Measurements from ENCODE around the gene IDNK. TPM values are rescaled to one million over a fixed set of nuclear protein-coding genes. Genes with fewer than 3 reads are reported as not detected.

The IDNK gene
- total RNA-seq, 1 donor from 2014 or later: 2.8 TPM

GRCh38 chr9:83652433-83652832 is 29.5 kb downstream of the IDNK start:
- TF ChIP-seq, protein P1, sequence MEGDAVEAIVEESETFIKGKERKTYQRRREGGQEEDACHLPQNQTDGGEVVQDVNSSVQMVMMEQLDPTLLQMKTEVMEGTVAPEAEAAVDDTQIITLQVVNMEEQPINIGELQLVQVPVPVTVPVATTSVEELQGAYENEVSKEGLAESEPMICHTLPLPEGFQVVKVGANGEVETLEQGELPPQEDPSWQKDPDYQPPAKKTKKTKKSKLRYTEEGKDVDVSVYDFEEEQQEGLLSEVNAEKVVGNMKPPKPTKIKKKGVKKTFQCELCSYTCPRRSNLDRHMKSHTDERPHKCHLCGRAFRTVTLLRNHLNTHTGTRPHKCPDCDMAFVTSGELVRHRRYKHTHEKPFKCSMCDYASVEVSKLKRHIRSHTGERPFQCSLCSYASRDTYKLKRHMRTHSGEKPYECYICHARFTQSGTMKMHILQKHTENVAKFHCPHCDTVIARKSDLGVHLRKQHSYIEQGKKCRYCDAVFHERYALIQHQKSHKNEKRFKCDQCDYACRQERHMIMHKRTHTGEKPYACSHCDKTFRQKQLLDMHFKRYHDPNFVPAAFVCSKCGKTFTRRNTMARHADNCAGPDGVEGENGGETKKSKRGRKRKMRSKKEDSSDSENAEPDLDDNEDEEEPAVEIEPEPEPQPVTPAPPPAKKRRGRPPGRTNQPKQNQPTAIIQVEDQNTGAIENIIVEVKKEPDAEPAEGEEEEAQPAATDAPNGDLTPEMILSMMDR (IDR thresholded peaks at IDR 0.05; ENCODE audit: partially characterized antibody, unreplicated experiment): no peak
- Mint-ChIP-seq H3K9me3 (ENCODE audit: unreplicated experiment) (peaks cover 7% of the 10 kb centered on the region), H3K36me3 (ENCODE audit: unreplicated experiment) (peaks cover 23% of the 10 kb centered on the region), H3K4me1 (ENCODE audit: low read depth, unreplicated experiment) (peaks cover 7% of the 10 kb centered on the region), H3K4me3 (ENCODE audit: unreplicated experiment) (no peak overlapping the region), H3K27ac (ENCODE audit: unreplicated experiment) (no peak overlapping the region), H3K27me3 (ENCODE audit: unreplicated experiment) (peaks cover 7% of the 10 kb centered on the region)
- DNase-seq: no peak

DNA sequence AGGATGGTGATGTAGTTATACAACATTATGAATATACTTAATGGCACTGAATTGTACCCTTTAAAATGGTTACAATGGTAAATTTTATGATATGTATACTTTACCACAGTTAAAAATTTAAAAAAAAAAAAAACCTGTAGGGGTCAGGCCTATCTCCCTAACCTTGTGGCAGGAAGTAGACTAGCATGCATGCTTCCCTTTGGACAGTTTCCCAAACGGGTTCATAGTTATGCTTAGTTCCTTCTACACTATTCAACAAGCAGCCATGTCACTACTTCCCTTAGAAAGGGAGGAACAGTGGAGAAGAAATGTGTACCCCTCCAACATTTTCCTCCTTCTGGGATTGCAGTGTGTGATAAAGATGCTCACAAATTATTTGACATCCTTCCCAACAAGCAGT is 32.5 kb downstream of the IDNK start:
- TF ChIP-seq, protein P1 (IDR thresholded peaks at IDR 0.05; ENCODE audit: partially characterized antibody, unreplicated experiment): no peak
- Mint-ChIP-seq H3K36me3 (ENCODE audit: unreplicated experiment) (peaks cover 23% of the 10 kb centered on the region), H3K27me3 (ENCODE audit: unreplicated experiment) (peaks cover 2% of the 10 kb centered on the region), H3K27ac (ENCODE audit: unreplicated experiment) (no peak overlapping the region), H3K9me3 (ENCODE audit: unreplicated experiment) (peaks cover 4% of the 10 kb centered on the region), H3K4me3 (ENCODE audit: unreplicated experiment) (no peak overlapping the region), H3K4me1 (ENCODE audit: low read depth, unreplicated experiment) (no peaks in the 10 kb centered on the region)
- DNase-seq: no peak

GRCh38 chr9:83656032-83656680 is 33.2 kb downstream of the IDNK start:
- Mint-ChIP-seq H3K36me3 (ENCODE audit: unreplicated experiment) (peaks cover 23% of the 10 kb centered on the region), H3K9me3 (ENCODE audit: unreplicated experiment) (peaks cover 4% of the 10 kb centered on the region), H3K27me3 (ENCODE audit: unreplicated experiment) (no peaks in the 10 kb centered on the region), H3K4me3 (ENCODE audit: unreplicated experiment) (no peak overlapping the region), H3K27ac (ENCODE audit: unreplicated experiment) (no peak overlapping the region), H3K4me1 (ENCODE audit: low read depth, unreplicated experiment) (no peaks in the 10 kb centered on the region)
- TF ChIP-seq, protein P1 (IDR thresholded peaks at IDR 0.05; ENCODE audit: partially characterized antibody, unreplicated experiment): no peak
- DNase-seq: no peak

DNA sequence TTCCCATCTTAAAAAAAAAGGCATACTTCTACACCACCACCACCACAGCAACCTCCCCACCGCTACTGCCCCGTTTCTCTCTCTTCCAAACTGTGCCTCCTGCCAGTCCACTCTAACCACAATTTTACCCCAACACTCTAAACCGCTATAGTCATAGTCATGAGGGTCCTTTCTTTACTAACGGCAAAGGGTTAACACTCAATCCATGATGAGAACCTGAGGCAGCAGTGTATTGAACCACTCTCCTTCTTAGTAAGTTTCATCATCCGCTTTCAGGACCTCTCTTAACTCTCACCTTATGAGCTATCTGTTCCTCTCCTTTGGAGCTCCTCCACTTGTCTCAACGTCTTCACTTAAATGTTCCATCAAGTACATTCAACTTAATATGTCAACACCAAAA is 34.0 kb downstream of the IDNK start:
- Mint-ChIP-seq H3K4me3 (ENCODE audit: unreplicated experiment) (no peak overlapping the region), H3K4me1 (ENCODE audit: low read depth, unreplicated experiment) (no peaks in the 10 kb centered on the region), H3K27me3 (ENCODE audit: unreplicated experiment) (no peaks in the 10 kb centered on the region), H3K27ac (ENCODE audit: unreplicated experiment) (no peak overlapping the region), H3K9me3 (ENCODE audit: unreplicated experiment) (peaks cover 3% of the 10 kb centered on the region), H3K36me3 (ENCODE audit: unreplicated experiment) (peaks cover 18% of the 10 kb centered on the region)
- DNase-seq: no peak
- TF ChIP-seq, protein P1 (IDR thresholded peaks at IDR 0.05; ENCODE audit: partially characterized antibody, unreplicated experiment): no peak

- no peak overlapping the region for H3K4me3 Mint-ChIP-seq (ENCODE audit: unreplicated experiment)
- H3K9me3 Mint-ChIP-seq (ENCODE audit: unreplicated experiment): peaks cover 1% of the 10 kb centered on the region
- H3K27ac Mint-ChIP-seq (ENCODE audit: unreplicated experiment): no peak overlapping the region
- TF ChIP-seq, protein P1 (IDR thresholded peaks at IDR 0.05; ENCODE audit: partially characterized antibody, unreplicated experiment): no peak
- no peak for DNase-seq
- H3K36me3 Mint-ChIP-seq (ENCODE audit: unreplicated experiment): no peaks in the 10 kb centered on the region
- no peaks in the 10 kb centered on the region for H3K27me3 Mint-ChIP-seq (ENCODE audit: unreplicated experiment)
- H3K4me1 Mint-ChIP-seq (ENCODE audit: low read depth, unreplicated experiment): no peaks in the 10 kb centered on the region
These were observed 40.0 kb downstream of the IDNK start for GRCh38 chr9:83662933-83663332.

All from glutamatergic neuron (in vitro differentiated cells).